Cortex of kidney (tissue), 1 donor: ENCODE measurements around the gene MORF4L1.
"Not testable (repeated sequence)": the region's sequence is repeated elsewhere in the genome, so short reads cannot be mapped to it uniquely, and the experiment has no call there.

Experiments
- DNase-seq: peaks from one replicate; lab custom pipeline; 2025; lab: John Stamatoyannopoulos, UW

The MORF4L1 gene, protein sequence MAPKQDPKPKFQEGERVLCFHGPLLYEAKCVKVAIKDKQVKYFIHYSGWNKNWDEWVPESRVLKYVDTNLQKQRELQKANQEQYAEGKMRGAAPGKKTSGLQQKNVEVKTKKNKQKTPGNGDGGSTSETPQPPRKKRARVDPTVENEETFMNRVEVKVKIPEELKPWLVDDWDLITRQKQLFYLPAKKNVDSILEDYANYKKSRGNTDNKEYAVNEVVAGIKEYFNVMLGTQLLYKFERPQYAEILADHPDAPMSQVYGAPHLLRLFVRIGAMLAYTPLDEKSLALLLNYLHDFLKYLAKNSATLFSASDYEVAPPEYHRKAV

DNA sequence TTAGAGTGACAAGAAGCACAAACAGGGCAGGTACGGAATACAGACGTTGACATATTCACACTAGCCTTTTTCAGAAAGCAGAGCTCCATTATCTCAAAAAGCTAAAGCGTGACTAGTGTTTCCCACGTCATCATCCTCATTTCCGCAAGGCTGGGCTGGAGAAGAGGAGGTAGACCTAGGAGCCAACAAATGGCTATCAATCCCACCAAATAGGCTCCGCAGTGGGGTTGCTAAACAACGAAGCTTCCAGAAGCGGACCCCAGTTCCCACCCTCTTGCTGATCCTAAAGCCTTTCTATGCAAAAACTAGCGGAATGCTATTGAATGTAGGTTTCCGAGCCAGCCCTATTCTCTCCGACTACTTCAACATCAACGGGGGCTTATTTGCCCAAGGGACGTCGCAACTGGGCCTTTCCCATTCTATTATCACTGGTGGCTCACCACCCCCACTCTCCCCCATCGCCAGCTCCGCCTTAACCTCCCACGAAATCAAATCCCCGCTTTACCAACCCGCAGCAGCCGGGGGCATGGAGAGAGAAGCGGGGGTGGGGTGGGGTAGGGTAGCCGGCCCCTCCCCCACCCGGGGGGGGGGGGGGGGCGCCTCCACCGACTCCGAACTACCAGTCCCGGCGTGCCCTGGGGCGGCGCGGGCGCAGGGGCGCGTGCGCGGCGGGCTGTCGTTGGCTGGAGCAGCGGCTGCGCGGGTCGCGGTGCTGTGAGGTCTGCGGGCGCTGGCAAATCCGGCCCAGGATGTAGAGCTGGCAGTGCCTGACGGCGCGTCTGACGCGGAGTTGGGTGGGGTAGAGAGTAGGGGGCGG, at the start of gene MORF4L1:
Gene MORF4L1 (plus strand): TSS at position 736 of the 817 bp plus-strand sequence. CDS start 128 bp downstream, outside the sequence.
- DNase-seq: peak; percentile 99

DNA sequence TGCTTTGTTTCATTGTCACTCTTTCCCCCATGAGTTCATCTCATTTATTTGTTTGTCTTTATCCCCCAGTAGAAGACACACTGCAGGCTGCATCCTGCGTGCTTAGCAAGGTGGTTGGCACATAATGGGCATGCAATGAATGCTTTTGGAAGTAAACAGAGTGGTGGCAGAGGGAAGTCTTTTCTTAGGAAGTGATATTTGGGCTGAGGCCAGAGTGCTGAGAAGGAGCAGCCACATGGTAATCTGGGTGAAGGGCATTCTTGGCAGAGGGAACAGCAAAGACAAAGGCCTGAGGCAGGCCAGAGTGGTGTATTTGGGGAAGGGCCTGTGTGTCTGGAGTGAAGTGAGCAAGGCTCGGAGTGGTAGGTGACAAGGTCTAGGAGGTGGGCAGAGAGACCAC, 43.8 kb upstream of the MORF4L1 start:
- DNase-seq: no peak

DNA sequence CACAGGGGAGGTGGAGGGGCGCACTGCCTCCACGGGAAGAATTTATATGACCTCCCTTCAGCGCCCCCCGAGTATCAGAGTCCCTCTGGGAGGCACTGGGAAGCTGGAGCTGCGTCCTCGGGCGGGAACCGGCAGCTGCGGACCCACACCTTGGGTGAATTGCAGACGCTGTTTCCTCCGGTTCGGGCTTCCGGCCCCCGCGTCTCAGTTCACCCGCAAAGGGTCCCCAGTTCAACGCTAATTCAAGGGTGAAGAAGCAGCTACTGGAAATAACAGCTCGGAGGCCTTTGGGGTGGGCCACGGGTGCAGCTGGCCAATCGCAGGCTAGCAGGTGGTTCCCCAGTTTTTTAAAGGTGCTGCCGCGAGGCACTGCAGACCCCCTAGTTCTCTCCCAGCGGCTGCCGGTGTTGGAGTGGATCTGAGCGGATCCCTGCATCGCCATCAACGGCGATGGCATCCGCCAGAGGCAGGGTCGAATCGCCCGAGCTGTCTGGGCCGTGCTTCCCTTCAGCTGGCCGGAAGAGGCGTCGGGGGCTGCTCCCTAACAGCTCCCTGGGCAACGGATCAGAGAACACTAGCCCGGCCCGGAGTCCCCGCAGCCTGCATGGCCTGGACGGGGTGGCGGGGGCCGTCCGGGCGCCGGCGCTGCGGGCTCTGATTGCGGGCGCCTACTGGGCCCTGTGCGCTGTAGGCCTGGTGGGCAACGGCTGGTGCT, 42.0 kb upstream of the MORF4L1 start:
- DNase-seq: no peak

DNA sequence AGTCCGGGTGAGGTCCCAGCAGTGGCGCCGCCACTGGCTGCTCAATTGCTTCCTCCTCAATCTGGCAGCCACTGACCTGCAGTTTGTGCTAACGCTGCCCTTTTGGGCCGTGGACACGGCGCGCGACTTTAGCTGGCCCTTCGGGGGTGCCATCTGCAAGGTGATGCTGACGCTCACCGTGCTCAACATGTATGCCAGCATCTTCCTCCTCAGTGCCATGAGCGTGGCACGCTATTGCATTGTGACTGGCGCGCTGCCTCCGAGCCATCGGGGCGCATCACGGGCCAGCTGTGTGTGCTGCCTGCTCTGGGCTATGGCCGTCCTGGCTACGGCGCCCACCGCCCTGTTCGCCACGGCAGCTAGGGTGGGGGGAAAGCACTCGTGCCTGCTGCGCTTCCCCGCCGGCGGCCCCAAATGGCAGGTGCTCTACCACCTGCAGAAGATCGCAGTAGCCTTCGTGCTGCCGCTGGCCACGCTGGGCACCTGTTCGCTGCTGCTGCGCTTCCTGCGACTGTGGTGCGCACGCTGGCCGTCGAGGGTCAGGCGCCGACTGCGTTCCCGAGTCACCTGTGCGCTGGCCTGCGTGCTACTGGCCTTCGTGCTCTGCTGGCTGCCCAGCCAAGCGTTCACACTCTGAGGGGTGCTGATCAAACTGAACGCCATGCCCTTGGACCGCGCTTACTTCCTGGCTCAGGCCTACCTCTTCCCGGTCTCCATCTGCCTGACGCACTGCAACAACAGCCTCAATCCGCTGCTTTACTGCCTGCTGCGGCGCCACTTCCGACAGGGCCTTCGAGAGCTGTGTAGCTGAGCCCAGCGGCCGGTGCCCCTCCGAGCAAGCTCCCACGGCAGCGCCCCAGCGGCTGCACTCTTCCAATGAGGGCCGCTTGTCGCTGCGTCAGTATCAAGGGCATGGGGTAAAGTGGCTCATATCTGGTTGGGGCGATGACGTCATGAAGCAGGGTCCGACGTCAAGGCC, 41.2 kb upstream of the MORF4L1 start:
- DNase-seq: no peak

DNA sequence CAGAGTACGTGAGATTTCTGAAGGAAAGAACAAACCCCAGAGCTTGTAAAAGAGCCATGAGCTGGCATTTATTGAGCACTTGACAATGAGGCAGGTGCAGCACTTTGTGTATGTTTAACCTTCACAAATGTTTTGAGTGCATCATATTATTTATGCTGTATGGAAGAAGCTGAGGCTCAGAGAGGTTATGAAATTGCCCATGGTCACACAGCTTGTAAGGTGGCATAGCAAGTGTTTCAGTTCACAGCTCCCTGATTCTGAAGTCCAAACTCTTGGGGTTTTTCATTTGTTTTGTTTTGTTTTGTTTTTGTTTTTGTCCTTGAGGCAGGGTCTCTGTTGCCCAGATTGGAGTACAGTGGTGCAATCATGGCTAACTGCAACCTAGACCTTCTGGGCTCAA, 36.4 kb upstream of the MORF4L1 start:
- DNase-seq: no peak

DNA sequence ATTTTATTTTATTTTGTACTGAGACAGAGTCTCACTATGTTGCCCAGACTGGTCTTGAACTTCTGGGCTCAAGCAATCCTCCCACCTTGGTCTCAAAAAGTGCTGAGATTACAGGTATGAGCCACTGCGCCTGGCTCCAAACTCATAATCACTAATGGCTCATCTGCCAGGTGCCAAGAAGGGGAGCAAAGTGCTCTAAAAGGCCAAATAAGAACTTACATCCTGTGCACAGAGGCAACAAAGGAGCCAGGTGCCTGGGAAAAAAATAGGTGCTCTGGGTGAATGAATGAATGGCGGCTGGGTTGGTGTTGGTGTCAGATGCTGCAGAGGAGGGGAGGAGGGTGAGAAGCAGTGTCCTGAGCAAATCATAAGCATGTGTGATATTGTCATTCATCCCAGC, 35.6 kb upstream of the MORF4L1 start:
- no peak for DNase-seq

DNA sequence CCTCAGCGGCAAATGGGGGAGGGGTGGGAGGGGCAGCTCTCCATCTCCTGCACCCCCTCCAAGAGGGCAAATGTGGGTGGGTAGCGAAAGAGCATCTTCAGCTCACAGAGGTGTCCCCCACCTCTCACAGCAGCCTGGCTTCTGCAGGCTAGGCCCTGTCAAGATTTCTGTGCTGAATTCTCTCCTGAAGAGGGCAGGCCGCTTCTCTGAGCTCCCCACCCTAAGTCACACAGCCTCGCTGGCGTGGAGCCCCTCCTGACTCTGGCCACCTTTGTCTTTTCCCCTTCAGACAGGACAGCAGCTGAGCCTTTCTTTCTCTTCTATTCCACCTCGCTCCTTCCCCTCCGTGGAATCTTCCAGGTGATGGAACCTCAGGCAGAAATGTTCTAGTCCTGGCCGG, 35.1 kb upstream of the MORF4L1 start:
- no peak for DNase-seq

DNA sequence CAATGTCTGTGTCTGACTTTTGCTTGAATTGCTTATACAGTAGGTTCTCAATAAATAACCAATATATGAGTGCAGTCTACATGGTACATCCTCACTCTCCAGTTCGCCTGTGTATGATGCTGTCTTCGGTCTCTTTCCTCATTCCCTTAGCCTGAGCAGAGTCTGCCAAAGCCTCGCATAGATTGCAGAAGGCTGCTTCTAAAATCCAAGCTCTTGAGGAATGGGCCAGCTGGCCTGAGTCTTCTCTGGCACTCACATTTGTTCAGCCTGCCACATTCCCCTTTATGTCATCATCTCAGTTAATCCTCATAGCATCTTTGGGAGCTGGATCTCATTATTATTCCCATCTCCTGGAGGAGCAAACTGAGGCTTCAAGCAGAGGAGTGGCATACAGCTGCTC, 34.2 kb upstream of the MORF4L1 start:
- DNase-seq: no peak

DNA sequence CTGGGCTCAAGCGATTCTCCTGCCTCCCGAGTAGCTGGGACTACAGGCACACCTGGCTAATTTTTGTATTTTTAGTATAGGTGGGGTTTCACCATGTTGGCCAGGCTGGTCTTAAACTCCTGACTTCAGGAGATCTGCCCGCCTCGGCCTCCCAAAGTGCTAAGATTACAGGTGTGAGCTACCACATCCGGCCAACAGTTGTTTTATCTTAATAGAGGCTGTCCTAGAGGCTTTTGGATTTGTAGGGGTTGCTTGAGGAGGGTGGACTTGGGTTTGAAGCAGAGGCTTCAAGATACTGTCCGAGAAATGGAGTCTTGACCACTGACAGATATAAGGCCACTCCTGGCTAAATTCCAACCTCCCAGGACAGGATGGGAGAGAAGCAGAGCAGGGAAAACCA, 33.5 kb upstream of the MORF4L1 start:
- not testable (repeated sequence) for DNase-seq

DNA sequence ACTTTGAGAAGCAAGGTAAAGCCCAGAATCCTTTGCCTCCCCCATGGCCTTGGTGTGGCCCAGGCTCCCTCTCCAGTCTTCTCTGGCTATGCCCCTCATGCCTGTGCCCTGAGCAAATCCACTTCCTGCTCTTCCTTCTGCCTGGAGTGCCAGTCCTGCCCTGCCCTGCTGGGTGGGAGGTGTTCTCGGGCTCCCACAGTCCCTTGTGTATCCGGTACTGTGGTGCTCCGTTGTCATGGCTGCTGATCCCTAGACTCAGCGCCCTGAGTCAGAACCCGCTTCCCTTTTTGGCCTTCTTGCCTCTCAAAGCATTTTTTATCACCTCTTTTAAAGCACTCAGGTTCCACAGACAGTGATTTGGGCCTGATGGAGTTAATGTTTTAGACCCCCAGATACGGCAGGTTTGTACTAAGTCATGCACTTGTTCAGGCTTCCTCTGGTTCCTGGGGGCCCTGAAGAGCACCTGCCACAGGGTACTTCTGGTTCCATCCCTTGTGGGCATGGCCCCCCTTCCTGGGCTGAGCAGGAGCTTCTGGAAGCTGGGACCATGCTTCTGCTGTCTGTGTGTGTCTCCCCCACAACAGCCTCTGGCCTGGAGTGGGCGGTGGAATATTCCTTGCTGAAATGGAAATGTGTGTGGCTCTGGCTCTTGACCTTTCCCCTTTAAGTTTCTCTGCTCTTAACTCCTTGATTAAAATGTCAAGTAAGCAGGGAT, 31.9 kb upstream of the MORF4L1 start:
- no peak for DNase-seq

DNA sequence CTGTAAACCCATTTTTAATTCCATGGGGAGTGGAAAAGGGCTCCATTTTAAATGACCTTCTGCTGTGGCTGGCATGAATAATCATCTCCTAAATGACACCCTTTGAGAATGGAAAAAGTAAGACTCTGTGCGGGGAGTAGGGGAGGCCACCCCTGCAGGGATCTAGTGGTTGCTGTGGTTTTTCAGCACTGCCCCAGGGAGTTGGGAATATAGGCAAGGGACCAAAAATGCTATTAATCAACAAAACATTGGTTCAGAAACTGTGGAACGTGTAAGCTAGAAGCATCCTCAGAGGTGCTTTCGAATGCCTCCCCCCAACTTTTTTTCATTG, 31.3 kb upstream of the MORF4L1 start:
- no peak for DNase-seq

DNA sequence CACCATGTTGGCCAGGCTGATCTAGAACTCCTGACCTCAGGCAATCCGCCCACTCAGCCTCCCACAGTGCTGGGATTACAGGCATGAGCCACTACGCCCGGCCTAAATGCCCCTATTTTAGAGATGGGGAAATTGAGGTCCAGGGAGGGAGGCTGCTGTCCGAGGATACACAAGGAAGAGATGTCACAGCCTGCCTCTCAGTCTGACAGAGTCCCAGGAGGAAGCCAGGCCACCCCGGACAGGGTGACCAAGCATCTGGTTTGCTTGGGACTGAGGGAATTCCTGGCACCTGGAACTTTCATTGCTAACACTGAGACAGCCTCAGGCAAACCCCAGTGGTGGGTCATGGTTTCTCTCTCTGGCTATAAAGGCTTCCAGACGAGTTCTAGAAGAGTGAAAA, 30.8 kb upstream of the MORF4L1 start:
- no peak for DNase-seq

DNA sequence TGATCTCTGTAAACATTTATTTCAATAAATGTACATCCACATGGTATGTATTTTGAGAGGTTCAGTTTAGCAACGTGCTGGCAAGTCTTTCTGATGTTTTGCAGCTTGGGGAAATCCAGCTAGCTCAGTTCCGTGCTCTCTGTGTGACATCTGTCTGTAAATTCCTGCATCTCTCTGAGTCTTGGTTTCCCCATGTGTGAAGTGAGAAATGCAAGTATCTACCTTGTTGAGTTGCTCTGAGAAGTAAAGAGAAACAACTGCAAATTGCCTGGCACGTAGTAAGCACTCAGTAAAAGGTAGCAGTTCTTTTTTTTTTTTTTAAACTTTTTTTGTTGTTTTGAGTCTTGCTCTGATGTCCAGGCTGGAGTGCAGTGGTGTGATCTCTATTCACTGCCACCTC, 30.2 kb upstream of the MORF4L1 start:
- no peak for DNase-seq

DNA sequence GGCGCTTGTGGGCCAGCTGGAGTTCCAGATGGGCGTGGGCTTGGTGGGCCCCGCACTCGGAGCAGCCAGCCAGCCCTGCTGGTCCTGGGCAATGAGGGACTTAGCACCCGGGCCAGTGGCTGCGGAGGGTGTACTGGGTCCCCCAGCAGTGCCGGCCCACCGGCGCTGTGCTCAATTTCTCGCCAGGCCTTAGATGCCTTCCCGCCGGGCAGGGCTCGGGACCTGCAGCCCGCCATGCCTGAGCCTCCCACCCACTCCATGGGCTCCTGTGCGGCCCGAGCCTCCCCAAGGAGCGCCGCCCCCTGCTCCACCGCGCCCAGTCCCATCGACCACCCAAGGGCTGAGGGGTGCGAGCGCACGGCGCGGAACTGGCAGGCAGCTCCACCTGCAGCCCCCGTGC, 25.8 kb upstream of the MORF4L1 start:
- DNase-seq: not testable (repeated sequence)

DNA sequence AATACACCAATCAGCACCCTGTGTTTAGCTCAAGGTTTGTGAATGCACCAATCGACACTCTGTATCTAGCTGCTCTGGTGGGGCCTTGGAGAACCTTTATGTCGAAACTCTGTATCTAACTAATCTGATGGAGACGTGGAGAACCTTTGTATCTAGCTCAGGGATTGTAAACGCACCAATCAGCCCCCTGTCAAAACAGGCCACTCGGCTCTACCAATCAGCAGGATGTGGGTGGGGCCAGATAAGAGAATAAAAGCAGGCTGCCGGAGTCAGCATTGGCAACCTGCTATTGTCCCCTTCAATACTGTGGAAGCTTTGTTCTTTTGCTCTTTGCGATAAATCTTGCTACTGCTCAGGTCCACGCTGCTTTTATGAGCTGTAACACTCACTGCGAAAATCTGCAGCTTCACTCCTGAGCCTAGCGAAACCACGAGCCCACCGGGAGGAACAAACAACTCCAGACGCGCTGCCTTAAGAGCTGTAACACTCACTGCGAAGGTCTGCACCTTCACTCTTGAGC, 25.2 kb upstream of the MORF4L1 start:
- not testable (repeated sequence) for DNase-seq

DNA sequence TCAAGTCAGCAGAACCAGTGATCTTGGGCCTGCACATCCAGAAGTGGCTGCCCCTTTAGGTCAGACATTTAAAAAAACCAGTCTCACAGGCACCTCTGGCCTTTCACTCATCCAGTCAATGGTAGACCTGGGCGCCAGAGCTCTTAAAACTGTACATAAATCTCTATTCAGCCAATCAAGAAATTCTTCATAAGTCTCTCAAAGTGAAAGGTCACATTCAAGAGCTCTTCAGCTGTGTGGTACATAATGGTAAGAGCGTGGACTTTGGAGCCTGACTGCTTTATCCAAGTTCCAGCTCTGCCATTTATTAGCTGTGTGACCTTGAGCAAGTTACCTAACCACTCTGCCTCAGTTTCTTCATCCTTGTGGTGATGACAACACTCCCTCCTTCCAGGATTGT, 22.3 kb upstream of the MORF4L1 start:
- DNase-seq: no peak

DNA sequence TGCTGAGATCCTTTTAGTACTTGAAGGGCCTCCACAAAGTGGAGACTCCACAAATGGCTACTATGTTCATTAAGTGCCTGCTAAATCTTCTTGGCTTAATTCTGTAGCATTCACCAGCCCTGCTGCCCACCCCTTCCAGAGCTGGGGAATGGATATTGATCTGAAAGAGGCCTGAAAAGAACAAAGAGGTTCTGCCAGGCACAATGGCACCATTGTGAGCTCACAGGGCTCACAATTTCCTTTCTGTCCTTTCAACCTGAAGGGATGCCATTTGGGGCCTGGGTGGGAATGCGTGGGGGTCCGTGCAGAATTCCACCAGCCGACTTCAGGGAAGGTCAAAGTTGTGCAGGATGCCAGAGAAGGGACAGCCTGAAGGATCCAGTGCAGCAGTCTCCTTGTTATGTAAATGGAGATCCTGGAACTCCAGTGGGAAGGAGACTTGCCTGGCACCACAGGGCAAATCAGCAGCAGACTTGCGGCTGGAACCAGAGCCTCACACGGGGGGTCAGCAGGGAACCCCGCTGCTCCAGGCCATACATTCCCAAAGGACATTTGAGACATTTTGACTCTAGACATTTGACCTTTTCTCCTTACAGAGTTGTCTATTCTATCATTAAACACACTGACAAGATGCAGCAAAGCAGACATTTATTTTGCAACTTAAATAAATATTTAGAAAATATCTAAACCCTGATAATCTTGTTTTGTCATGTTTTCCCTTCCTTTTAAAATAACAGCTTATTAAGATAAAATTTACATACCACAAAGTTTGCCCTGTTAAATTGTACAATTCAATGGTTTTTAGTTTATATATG, 21.5 kb upstream of the MORF4L1 start:
- no peak for DNase-seq

DNA sequence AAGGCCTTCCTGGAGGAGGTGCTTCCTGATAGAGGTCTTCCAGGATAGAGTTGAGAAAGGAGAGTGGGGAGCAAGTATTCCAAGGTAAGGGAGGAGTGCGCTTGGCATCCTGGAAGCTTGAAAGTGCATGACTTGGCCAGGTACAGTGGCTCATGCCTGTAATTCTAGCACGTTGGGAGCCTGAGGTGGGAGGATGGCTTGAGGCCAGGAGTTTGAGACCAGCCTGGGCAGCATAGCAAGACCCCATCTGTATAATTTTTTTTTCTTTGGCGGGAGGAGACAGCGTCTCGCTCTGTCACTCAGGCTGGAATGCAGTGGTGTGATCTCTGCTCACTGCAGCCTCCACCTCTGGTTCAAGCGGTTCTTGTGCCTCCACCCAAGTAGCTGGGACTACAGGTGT, 19.2 kb upstream of the MORF4L1 start:
- DNase-seq: no peak

DNA sequence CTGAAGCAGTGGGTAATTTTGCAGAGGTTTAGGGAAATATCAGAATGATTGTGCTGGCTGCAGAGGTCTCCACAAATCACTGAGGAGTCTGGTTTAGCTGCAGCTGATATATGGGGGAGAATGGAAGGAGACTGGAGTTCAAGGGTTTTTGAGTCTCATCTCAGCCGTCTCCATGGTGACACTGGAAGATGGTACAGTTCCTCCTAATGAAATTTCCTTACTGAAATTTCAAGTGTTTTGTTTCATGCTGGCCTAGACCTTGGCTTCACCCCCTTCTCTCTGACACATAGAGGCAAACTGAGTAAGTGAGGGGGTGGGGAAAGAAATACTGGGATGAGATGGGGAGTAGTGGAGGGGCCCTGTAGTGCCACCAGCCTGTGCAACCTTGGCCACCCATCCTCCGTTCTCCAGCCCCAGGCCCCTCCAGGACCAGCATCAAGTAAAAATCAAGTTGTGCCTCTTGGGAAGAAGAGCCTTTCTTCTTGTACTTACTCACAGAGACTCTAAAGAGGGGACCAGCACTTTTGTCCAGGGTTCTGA, 17.8 kb upstream of the MORF4L1 start:
- no peak for DNase-seq

DNA sequence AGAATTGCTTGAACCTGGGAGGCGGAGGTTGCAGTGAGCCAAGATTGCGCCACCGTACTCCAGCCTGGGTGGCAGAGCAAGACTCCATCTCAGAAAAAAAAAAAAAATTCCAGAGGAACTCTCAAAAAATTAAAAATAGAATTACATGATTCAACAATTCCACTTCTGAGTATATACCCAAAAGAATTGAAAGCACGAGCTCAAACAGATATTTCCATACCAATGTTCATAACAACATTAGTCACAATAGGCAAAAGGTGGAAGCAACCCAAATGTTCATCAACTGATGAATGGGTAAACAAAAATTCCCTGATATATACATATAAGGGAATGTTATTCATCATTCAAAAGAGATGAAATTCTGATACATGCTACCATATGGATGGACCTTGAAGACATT, 16.9 kb upstream of the MORF4L1 start:
- DNase-seq: no peak
